ENCODE data around the gene UCKL1. TPM values are rescaled to one million over a fixed set of nuclear protein-coding genes. Genes with fewer than 3 reads are reported as not detected.

Gene UCKL1
- total RNA-seq, 1 donor from 2014 or later: 16.2 TPM

- no peak for TF ChIP-seq CTCF (conservative IDR thresholded peaks at IDR 0.05; ENCODE audit: low read depth, low read length)
- no peak overlapping the region for H3K4me3 ChIP-seq (ENCODE audit: low read depth, low read length)
- no peak for DNase-seq (ENCODE audit: low read depth)
Measured at GRCh38 chr20:63897978-63898561, 58.1 kb downstream of the UCKL1 start.

DNA sequence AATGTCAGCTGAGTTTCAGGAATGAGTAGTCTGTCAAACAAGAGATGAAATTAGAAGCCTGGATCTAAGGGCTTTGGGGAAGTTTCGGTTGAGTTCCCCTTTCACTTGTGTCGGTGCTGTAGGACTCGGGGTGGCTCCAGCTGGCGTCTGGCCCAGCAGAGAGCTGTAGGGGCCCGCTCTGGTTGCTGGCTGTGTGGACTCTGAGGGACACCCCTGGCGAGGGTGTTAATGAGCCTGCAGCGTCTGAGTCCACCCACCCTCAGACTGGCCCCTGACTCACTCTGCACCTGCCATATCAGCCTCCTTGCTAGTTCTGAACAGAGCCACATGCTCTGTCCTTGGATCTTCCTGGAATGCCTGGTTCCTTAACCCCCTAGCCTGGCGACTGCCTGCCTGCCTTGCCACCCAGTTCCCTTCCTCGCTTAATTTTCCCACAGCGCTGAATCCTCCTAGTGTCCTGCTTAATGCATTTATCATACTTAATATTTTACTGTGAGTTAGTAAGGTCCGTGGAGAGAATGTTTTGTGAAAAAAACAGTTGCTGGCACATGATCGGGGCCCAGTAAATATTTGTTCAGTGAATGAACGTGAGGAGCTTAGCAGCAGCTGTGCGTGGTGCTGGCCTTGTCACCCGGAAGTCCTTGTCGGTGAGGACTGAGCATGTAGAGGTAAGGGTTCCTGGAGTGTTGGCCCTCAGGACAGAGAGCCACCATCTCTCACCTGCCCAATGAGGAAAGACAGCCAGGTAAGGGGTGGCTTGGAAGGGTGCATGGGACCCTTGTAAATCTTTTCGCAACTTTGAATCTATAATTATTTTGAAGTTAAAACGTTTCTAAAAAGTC lies 59.7 kb downstream of the UCKL1 start:
- no peak for TF ChIP-seq CTCF (conservative IDR thresholded peaks at IDR 0.05; ENCODE audit: low read depth, low read length)
- H3K4me3 ChIP-seq (ENCODE audit: low read depth, low read length): peak overlapping the region; percentile 53
- no peak for DNase-seq (ENCODE audit: low read depth)

GRCh38 chr20:63895952-63896263 lies 60.3 kb downstream of the UCKL1 start:
- no peak for TF ChIP-seq CTCF (conservative IDR thresholded peaks at IDR 0.05; ENCODE audit: low read depth, low read length)
- H3K4me3 ChIP-seq (ENCODE audit: low read depth, low read length): peak overlapping the region; percentile 53
- no peak for DNase-seq (ENCODE audit: low read depth)

GRCh38 chr20:63895202-63895951 lies 60.8 kb downstream of the UCKL1 start:
- no peak for TF ChIP-seq CTCF (conservative IDR thresholded peaks at IDR 0.05; ENCODE audit: low read depth, low read length)
- no peak for DNase-seq (ENCODE audit: low read depth)
- peak overlapping the region; percentile 53 for H3K4me3 ChIP-seq (ENCODE audit: low read depth, low read length)

DNA sequence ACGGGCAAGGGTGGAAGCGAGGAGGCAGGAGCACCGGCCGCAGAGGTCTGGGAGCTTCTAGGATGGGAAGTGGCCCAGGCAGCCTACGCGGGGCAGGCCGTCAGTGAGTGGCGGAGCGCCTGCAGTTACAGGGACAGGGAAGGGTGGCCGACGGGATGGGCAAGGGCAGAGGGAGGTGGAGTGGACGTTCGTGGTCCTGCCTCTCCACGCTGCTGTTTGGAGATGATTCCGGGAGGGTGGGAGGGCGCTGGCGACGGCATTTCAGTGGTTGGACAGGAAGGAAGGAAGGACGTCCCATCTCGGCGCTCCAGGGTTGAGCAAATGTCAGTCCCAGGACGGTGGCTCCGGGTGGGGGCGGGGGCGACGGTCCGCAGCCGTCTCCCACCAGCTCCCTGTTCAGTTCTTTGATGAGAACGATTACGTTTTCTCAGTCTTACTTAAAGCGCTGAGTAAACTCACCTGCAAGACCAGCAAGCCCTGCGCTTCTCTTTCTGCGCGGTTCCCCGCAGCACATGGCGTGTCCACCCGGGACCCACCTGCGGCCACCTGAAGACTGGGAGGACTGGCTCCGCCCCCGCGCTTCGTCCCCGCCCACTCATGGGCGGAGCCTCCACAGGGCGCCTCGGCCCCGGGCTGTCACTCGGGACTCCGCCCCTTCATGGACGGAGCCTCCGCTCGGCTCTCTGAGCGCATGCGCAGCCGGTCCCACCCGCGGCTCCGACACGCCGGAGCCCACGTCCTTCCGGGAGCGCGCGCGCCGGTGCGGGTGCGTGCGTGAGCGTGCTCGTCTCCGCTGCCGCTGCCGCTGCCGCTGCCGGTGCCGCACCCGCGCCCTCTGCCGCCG lies 61.6 kb downstream of the UCKL1 start, which contains the start of gene DNAJC5:
Gene DNAJC5 (plus strand): TSS at position 769 of the 844 bp plus-strand sequence. CDS start 33,220 bp downstream, outside the sequence.
- TF ChIP-seq CTCF (conservative IDR thresholded peaks at IDR 0.05; ENCODE audit: low read depth, low read length): no peak
- peak within 1 kb of the TSS; percentile 53 for H3K4me3 ChIP-seq (ENCODE audit: low read depth, low read length)
- no peak for DNase-seq (ENCODE audit: low read depth)

GRCh38 chr20:63893999-63894357 lies 62.2 kb downstream of the UCKL1 start:
- no peak for DNase-seq (ENCODE audit: low read depth)
- TF ChIP-seq CTCF (conservative IDR thresholded peaks at IDR 0.05; ENCODE audit: low read depth, low read length): no peak
- H3K4me3 ChIP-seq (ENCODE audit: low read depth, low read length): peak overlapping the region; percentile 52
